Fibroblast of lung (primary cell): ENCODE data around the gene CIAPIN1. TPM values are rescaled to one million over a fixed set of nuclear protein-coding genes. Genes with fewer than 3 reads are reported as not detected.

Experiments used
- DNase-seq, 2 donors: peaks; one replicate each; pipeline versions ENCODE4 v3.0.0 to v3.0.0-alpha.2; 2010; ENCODE audit warnings: low read depth in 2 of 2
- H2AFZ ChIP-seq: 2 replicates; pipeline ENCODE4 v1.5.1; 2012; ENCODE audit warnings: low read length, control low read depth, inconsistent platforms
- H3K27ac ChIP-seq: 2 replicates; pipeline ENCODE4 v1.5.1; 2011; ENCODE audit warnings: low read length, control low read depth; ENCODE audit not compliant: insufficient read depth
- H3K27me3 ChIP-seq: 2 replicates; pipeline ENCODE4 v1.5.1; 2011; ENCODE audit warnings: mild to moderate bottlenecking, low read length; ENCODE audit not compliant: control insufficient read depth, insufficient read depth
- H3K36me3 ChIP-seq: 2 replicates; pipeline ENCODE4 v1.5.1; 2011; ENCODE audit warnings: low read length; ENCODE audit not compliant: control insufficient read depth, insufficient read depth
- H3K4me1 ChIP-seq: 2 replicates; pipeline ENCODE4 v1.5.1; 2011; ENCODE audit warnings: low read length; ENCODE audit not compliant: control insufficient read depth, insufficient read depth; ENCODE audit errors: extremely low read depth
- H3K4me2 ChIP-seq: 2 replicates; pipeline ENCODE4 v1.5.1; 2011; ENCODE audit warnings: low read length, control low read depth; ENCODE audit not compliant: insufficient read depth; ENCODE audit errors: extremely low read depth
- H3K4me3 ChIP-seq, 4 experiments: fragments of 200-600 bp in 1 of 4; sonication (generic) in 1 of 4; replicated peaks in 1 of 4; 2 replicates each; pipeline ENCODE4 v1.5.1; 2011 to 2016; ENCODE audit warnings: low read length in 4 of 4, low read depth in 3 of 4, mild to moderate bottlenecking in 3 of 4, control low read depth in 2 of 4, inconsistent platforms in 1 of 4, mixed read lengths in 1 of 4; ENCODE audit not compliant: insufficient read depth in 1 of 4; ENCODE audit errors: control extremely low read depth in 1 of 4
- H3K79me2 ChIP-seq: 2 replicates; pipeline ENCODE4 v1.5.1; 2012; ENCODE audit warnings: mild to moderate bottlenecking, low read length, inconsistent platforms; ENCODE audit not compliant: control insufficient read depth, insufficient read depth
- H3K9ac ChIP-seq: 2 replicates; pipeline ENCODE4 v1.5.1; 2011; ENCODE audit warnings: mild to moderate bottlenecking, low read length, control low read depth; ENCODE audit not compliant: insufficient read depth
- H3K9me3 ChIP-seq: 2 replicates; pipeline ENCODE4 v1.5.1; 2012; ENCODE audit warnings: low read depth, low read length; ENCODE audit not compliant: control insufficient read depth, insufficient read depth
- H4K20me1 ChIP-seq: 2 replicates; pipeline ENCODE4 v1.5.1; 2011; ENCODE audit warnings: low read length; ENCODE audit not compliant: control insufficient read depth, insufficient read depth; ENCODE audit errors: extremely low read depth
- EZH2 ChIP-seq: IDR thresholded peaks from 2 replicates; pipeline ENCODE4 v1.5.1; 2012; ENCODE audit warnings: low read length, control low read depth, mild to moderate bottlenecking; ENCODE audit errors: missing control alignments
- polyA plus RNA-seq, 2 donors: library from polyadenylated mRNA; depleted of rRNA in 1 of 2; stranded (reverse) in 1 of 2; unstranded in 1 of 2; fragments of >200 nt; gene quantifications; 2 replicates each; pipeline ENCODE4 v1.2.1, GENCODE V29; 2011 to 2012; ENCODE audit warnings: missing spikeins in 1 of 2
- total RNA-seq: library from RNA; depleted of rRNA; stranded (reverse); fragments of >200 nt; gene quantifications from 2 replicates; pipeline ENCODE4 v1.2.1, GENCODE V29; 2014
- TF ChIP-seq, protein P1 (sequence below), 2 donors: IDR thresholded peaks in 1 of 2; conservative IDR thresholded peaks in 1 of 2; 1 replicate in 1 of 2; 2 replicates in 1 of 2; pipeline ENCODE4 v1.5.1; 2011 to 2012; ENCODE audit warnings: low read length in 2 of 2, control low read depth in 1 of 2, inconsistent platforms in 1 of 2, low read depth in 1 of 2, mild to moderate bottlenecking in 1 of 2

Gene CIAPIN1
- total and polyA plus RNA-seq, 2 donors (not counting 1 experiment from before 2014, with no cell fraction given): 38.3 to 40.2 TPM

DNA sequence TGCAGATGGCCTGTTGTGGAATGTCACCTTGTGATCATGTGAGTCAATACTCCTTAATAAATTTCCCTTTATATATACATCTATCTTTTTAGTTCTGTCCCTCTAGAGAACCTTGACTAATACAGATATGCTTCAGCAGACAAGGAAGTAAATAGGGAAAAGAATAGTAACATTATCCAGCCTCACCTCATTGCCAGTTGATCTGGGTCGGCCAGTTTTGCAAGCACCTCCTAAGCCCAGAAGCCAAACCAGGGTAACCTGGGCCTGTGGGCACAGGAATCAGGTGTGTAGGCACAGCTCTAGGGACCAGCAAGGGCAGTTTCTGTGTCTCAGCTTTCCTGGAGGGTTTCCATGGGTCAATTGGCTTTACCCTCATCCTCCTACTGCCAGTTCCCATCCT lies 54.5 kb downstream of the CIAPIN1 start:
- no peak overlapping the region for H3K4me2 ChIP-seq
- no peak for DNase-seq
- H3K27ac ChIP-seq: no peak overlapping the region
- H3K36me3 ChIP-seq: no peaks in the 10 kb centered on the region
- no peak overlapping the region for H2AFZ ChIP-seq
- no peaks in the 10 kb centered on the region for H3K9me3 ChIP-seq
- H3K79me2 ChIP-seq: no peaks in the 10 kb centered on the region
- TF ChIP-seq, protein P1, sequence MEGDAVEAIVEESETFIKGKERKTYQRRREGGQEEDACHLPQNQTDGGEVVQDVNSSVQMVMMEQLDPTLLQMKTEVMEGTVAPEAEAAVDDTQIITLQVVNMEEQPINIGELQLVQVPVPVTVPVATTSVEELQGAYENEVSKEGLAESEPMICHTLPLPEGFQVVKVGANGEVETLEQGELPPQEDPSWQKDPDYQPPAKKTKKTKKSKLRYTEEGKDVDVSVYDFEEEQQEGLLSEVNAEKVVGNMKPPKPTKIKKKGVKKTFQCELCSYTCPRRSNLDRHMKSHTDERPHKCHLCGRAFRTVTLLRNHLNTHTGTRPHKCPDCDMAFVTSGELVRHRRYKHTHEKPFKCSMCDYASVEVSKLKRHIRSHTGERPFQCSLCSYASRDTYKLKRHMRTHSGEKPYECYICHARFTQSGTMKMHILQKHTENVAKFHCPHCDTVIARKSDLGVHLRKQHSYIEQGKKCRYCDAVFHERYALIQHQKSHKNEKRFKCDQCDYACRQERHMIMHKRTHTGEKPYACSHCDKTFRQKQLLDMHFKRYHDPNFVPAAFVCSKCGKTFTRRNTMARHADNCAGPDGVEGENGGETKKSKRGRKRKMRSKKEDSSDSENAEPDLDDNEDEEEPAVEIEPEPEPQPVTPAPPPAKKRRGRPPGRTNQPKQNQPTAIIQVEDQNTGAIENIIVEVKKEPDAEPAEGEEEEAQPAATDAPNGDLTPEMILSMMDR (conservative IDR thresholded peaks at IDR 0.05 in 1 of 2, IDR thresholded peaks at IDR 0.05 in 1 of 2; ENCODE audit: low read depth in 1 of 2, low read length in 2 of 2): no peak
- TF ChIP-seq EZH2: no peak
- H3K27me3 ChIP-seq: peaks cover 4% of the 10 kb centered on the region
- H4K20me1 ChIP-seq: no peaks in the 10 kb centered on the region
- H3K4me1 ChIP-seq: no peaks in the 10 kb centered on the region
- no peak overlapping the region for H3K9ac ChIP-seq
- no peak overlapping the region for H3K4me3 ChIP-seq

DNA sequence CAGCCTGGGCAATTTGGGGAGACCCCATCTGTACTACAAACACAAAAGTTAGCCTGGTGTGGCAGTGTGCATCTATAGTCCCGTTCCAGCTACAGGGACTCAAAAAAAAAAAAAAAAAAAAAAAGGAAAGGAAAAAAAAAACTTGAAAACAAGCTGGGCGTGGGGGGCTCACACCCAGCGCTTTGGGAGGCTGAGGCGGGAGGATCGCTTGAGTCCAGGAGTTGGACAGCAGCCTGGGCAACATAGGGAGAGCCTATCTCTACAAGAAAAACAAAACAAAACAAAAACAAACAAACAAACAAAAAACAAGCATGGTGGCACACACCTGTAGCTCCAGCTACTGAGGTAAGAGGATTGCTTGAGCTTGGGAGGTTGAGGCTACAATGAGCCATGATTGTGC lies 55.5 kb downstream of the CIAPIN1 start:
- no peak overlapping the region for H2AFZ ChIP-seq
- H3K27ac ChIP-seq: no peak overlapping the region
- no peaks in the 10 kb centered on the region for H3K4me1 ChIP-seq
- no peaks in the 10 kb centered on the region for H3K9me3 ChIP-seq
- peaks cover 4% of the 10 kb centered on the region for H3K27me3 ChIP-seq
- H3K9ac ChIP-seq: no peak overlapping the region
- no peaks in the 10 kb centered on the region for H3K79me2 ChIP-seq
- H3K4me3 ChIP-seq: no peak overlapping the region
- no peaks in the 10 kb centered on the region for H3K36me3 ChIP-seq
- H4K20me1 ChIP-seq: no peaks in the 10 kb centered on the region
- DNase-seq: no peak
- no peak overlapping the region for H3K4me2 ChIP-seq
- TF ChIP-seq, protein P1 (conservative IDR thresholded peaks at IDR 0.05 in 1 of 2, IDR thresholded peaks at IDR 0.05 in 1 of 2; ENCODE audit: low read depth in 1 of 2, low read length in 2 of 2): no peak
- TF ChIP-seq EZH2: no peak

DNA sequence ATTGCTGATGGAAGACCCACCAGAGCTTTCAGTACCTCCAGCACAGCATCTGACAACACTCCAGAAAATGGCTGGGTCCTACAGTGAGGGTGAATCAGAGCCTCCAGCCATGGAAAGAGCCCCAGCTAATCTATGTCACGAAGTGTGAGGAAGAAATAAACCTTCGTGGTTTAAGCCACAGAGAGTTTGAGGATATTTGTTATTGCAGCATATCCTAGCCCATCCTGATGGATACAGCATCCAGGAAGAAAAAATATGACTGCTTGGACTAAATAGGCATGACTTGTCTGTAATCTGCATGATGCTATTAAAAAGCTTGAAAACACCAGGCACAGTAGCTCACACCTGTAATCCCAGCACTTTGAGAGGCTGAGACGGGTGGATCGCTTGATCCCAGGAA lies 55.9 kb downstream of the CIAPIN1 start:
- DNase-seq: no peak
- H3K79me2 ChIP-seq: no peaks in the 10 kb centered on the region
- peaks cover 4% of the 10 kb centered on the region for H3K27me3 ChIP-seq
- no peak overlapping the region for H3K9ac ChIP-seq
- no peak overlapping the region for H2AFZ ChIP-seq
- no peak overlapping the region for H3K4me2 ChIP-seq
- H4K20me1 ChIP-seq: no peaks in the 10 kb centered on the region
- no peaks in the 10 kb centered on the region for H3K9me3 ChIP-seq
- H3K4me1 ChIP-seq: no peaks in the 10 kb centered on the region
- no peak overlapping the region for H3K4me3 ChIP-seq
- H3K27ac ChIP-seq: no peak overlapping the region
- no peak for TF ChIP-seq EZH2
- TF ChIP-seq, protein P1 (conservative IDR thresholded peaks at IDR 0.05 in 1 of 2, IDR thresholded peaks at IDR 0.05 in 1 of 2; ENCODE audit: low read depth in 1 of 2, low read length in 2 of 2): no peak
- H3K36me3 ChIP-seq: no peaks in the 10 kb centered on the region
